GM12878 (cell line): ENCODE measurements around the gene MRPL54. TPM values are rescaled to one million over a fixed set of nuclear protein-coding genes. Genes with fewer than 3 reads are reported as not detected.

Experiments used
- ATAC-seq: fragments of 200-7000 bp; cut with Tn5 transposase; 3 replicates; pipeline ENCODE4 v1.9.1; 2020; ENCODE audit warnings: mild to moderate bottlenecking, moderate library complexity
- BruUV-seq: library from RNA; stranded (reverse); fragments of 400-500 nt; replicated peaks from 2 replicates; lab custom pipeline; 2021; lab: Mats Ljungman, UMichigan
- CTCF ChIA-PET: fragments of 300-600 bp; sonication (Branson Sonifier 250); formaldehyde crosslinking; extraction: SDS; loops from one replicate; lab custom pipeline; 2021; ENCODE audit warnings: inconsistent platforms; lab: Yijun Ruan, JAX
- POLR2A ChIA-PET: fragments of 350-600 bp; formaldehyde crosslinking; extraction: SDS; loops from one replicate; lab custom pipeline; 2021; ENCODE audit warnings: inconsistent platforms; lab: Charles Lee
- RAD21 ChIA-PET: fragments of 300-600 bp; sonication (Branson Sonifier 250); formaldehyde crosslinking; loops from one replicate; lab custom pipeline; 2023; ENCODE audit warnings: antibody characterized with exemption; ENCODE audit not compliant: unreplicated experiment; lab: Charles Lee
- SMC1A ChIA-PET: fragments of 300-600 bp; sonication (Branson Sonifier 250); formaldehyde crosslinking; loops from one replicate; lab custom pipeline; 2023; ENCODE audit not compliant: unreplicated experiment, uncharacterized antibody; lab: Charles Lee
- DNase-seq: peaks from one replicate; pipeline ENCODE4 v3.0.0-alpha.2; 2011; ENCODE audit warnings: low read depth, low spot score
- FAIRE-seq: peaks from 3 replicates; lab custom pipeline; 2011; peaks lifted over from hg19 to GRCh38; lab: Jason Lieb, UNC
- H2AFZ ChIP-seq: 2 replicates; pipeline ENCODE4 v1.6.0; 2011; ENCODE audit warnings: low read depth, low read length, control low read depth; ENCODE audit not compliant: control insufficient read depth
- H3K27ac ChIP-seq: 2 replicates; pipeline ENCODE4 v1.5.1; 2011; ENCODE audit warnings: control low read depth; ENCODE audit not compliant: control insufficient read depth, insufficient read depth
- H3K27me3 ChIP-seq, 2 experiments: replicated peaks in 1 of 2; 2 replicates each; pipeline versions ENCODE4 v1.6.0 to v1.6.1; 2011; ENCODE audit warnings: low read length in 1 of 2; ENCODE audit not compliant: control insufficient read depth in 2 of 2, insufficient read depth in 2 of 2
- H3K36me3 ChIP-seq, 2 experiments: 2 replicates each; pipeline ENCODE4 v1.5.1; 2011; ENCODE audit warnings: low read length in 1 of 2; ENCODE audit not compliant: control insufficient read depth in 2 of 2, insufficient read depth in 2 of 2
- H3K4me1 ChIP-seq: 2 replicates; pipeline ENCODE4 v1.6.1; 2011; ENCODE audit warnings: mild to moderate bottlenecking, low read length, moderate library complexity, mixed read lengths; ENCODE audit not compliant: control insufficient read depth, insufficient read depth
- H3K4me2 ChIP-seq: 2 replicates; pipeline ENCODE4 v1.6.0; 2011; ENCODE audit warnings: control low read depth; ENCODE audit not compliant: control insufficient read depth, insufficient read depth
- H3K4me3 ChIP-seq: fragments of 200-600 bp; sonication (generic); 2 replicates; pipeline ENCODE4 v1.5.1; 2016
- H3K79me2 ChIP-seq: 2 replicates; pipeline ENCODE4 v1.6.0; 2011; ENCODE audit warnings: low read length; ENCODE audit not compliant: control insufficient read depth, insufficient read depth
- H3K9ac ChIP-seq: 2 replicates; pipeline ENCODE4 v1.8.0; 2011; ENCODE audit warnings: low read length, control low read depth, mixed read lengths; ENCODE audit not compliant: control insufficient read depth, insufficient read depth
- H3K9me3 ChIP-seq: replicated peaks from 3 replicates; pipeline ENCODE4 v1.5.1; 2011; ENCODE audit warnings: mild to moderate bottlenecking, low read length; ENCODE audit not compliant: control insufficient read depth, insufficient read depth
- H4K20me1 ChIP-seq: 2 replicates; pipeline ENCODE4 v1.6.0; 2011; ENCODE audit not compliant: control insufficient read depth, insufficient read depth
- ATF7 ChIP-seq: fragments of 450-650 bp; IDR thresholded peaks from 2 replicates; pipeline ENCODE4 v1.6.1; 2016; ENCODE audit warnings: low read depth, mild to moderate bottlenecking
- BCLAF1 ChIP-seq: fragments of 450-650 bp; IDR thresholded peaks from 2 replicates; pipeline ENCODE4 v1.6.1; 2017; ENCODE audit warnings: antibody characterized with exemption, mild to moderate bottlenecking, moderate library complexity
- HDAC6 ChIP-seq: fragments of 200-600 bp; sonication (generic); IDR thresholded peaks from one replicate; pipeline ENCODE4 v1.8.0; 2017; ENCODE audit warnings: antibody characterized with exemption; ENCODE audit not compliant: unreplicated experiment
- MEF2A ChIP-seq: IDR thresholded peaks from 2 replicates; pipeline ENCODE4 v1.6.1; 2011; ENCODE audit warnings: low read depth, mild to moderate bottlenecking, low read length, moderate library complexity; ENCODE audit not compliant: insufficient read depth
- NFYA ChIP-seq: IDR thresholded peaks from 2 replicates; pipeline ENCODE4 v1.6.1; 2011; ENCODE audit warnings: low read depth, mild to moderate bottlenecking, low read length, improper control_type of control experiment, borderline replicate concordance
- NR2C1 ChIP-seq: fragments of 450-650 bp; IDR thresholded peaks from 2 replicates; pipeline ENCODE4 v1.6.1; 2017; ENCODE audit warnings: antibody characterized with exemption, mild to moderate bottlenecking, moderate library complexity
- POLR2AphosphoS5 ChIP-seq: IDR thresholded peaks from 2 replicates; pipeline ENCODE4 v1.6.1; 2011; ENCODE audit warnings: mild to moderate bottlenecking, low read length, inconsistent platforms
- RCOR1 ChIP-seq: conservative IDR thresholded peaks from 2 replicates; pipeline ENCODE4 v1.6.1; 2012; ENCODE audit warnings: low read depth, low read length, improper control_type of control experiment
- SKIL ChIP-seq: fragments of 450-650 bp; IDR thresholded peaks from 2 replicates; pipeline ENCODE4 v1.6.1; 2017; ENCODE audit warnings: mild to moderate bottlenecking, low read depth, inconsistent platforms; ENCODE audit not compliant: poor library complexity, severe bottlenecking
- SPI1 ChIP-seq: IDR thresholded peaks from 2 replicates; pipeline ENCODE4 v1.6.1; 2011; ENCODE audit warnings: low read depth, mild to moderate bottlenecking, low read length, moderate library complexity, borderline replicate concordance; ENCODE audit not compliant: insufficient read depth
- TARDBP ChIP-seq: IDR thresholded peaks from 2 replicates; pipeline ENCODE4 v1.6.1; 2016; ENCODE audit warnings: borderline replicate concordance
- TCF3 ChIP-seq: IDR thresholded peaks from 2 replicates; pipeline ENCODE4 v1.6.1; 2012; ENCODE audit warnings: low read depth, mild to moderate bottlenecking, low read length, borderline replicate concordance; ENCODE audit not compliant: insufficient read depth
- USF2 ChIP-seq: IDR thresholded peaks from 2 replicates; pipeline ENCODE4 v1.6.1; 2011; ENCODE audit warnings: low read depth, low read length, improper control_type of control experiment, borderline replicate concordance
- ZNF207 ChIP-seq: fragments of 450-650 bp; IDR thresholded peaks from 2 replicates; pipeline ENCODE4 v1.6.1; 2014; ENCODE audit warnings: antibody characterized with exemption, mild to moderate bottlenecking, borderline replicate concordance
- ZZZ3 ChIP-seq: IDR thresholded peaks from 2 replicates; pipeline ENCODE4 v1.6.1; 2011; ENCODE audit warnings: low read depth; ENCODE audit not compliant: control insufficient read depth, insufficient read length
- WGBS: methylation state at CpG from one replicate; pipeline ENCODE4 v1.1.6; 2016; ENCODE audit warnings: low lambda C conversion rate; ENCODE audit not compliant: insufficient replicate concordance, insufficient coverage; ENCODE audit errors: missing lambda C conversion rate; 5-methylcytosine and 5-hydroxymethylcytosine counted together
- in situ Hi-C: fragments of 300-500 bp; cut with MboI; formaldehyde crosslinking; loops from 9 replicates; pipeline ENCODE4 v1.14.3; 2018; ENCODE audit warnings: mixed read lengths
- intact Hi-C: fragments of 100-400 bp; cut with micrococcal nuclease; formaldehyde crosslinking; loops from one replicate; pipeline ENCODE4 v1.14.2; 2022; ENCODE audit not compliant: unreplicated experiment
- polyA plus RNA-seq, 11 experiments: library from polyadenylated mRNA; depleted of rRNA in 4 of 11; unstranded in 6 of 11; stranded (reverse) in 5 of 11; fragments of >200 nt; fragmentation: Nextera tagmentation in 4 of 11; fragmentation: Illumina TruSeq in 1 of 11; extraction: Ambion mirVana in 4 of 11; extraction: Trizol in 1 of 11; gene quantifications; 1 replicate in 1 of 11; 2 replicates in 10 of 11; pipeline versions ENCODE4 v1.2.1 to v1.2.3, GENCODE V29; 2011 to 2016; ENCODE audit warnings: inconsistent platforms in 2 of 11, missing spikeins in 2 of 11, low read depth in 1 of 11
- total RNA-seq, 4 experiments: library from RNA; depleted of rRNA in 3 of 4; stranded (reverse); fragments of >200 nt in 3 of 4; fragmentation: Illumina TruSeq in 1 of 4; extraction: Trizol in 1 of 4; gene quantifications; 2 replicates each; pipeline versions ENCODE4 v1.2.1 to v1.2.3, GENCODE V29; 2013 to 2021

The MRPL54 gene
- total and polyA plus RNA-seq, 10 of the 15 experiments (the other 5 are each of a cell fraction or from before 2014, with no cell fraction given), result 3.1 to 98.7 (median 75.2) TPM

- TF ChIP-seq USF2, result no peak
- no peak for TF ChIP-seq NR2C1
- no peak for TF ChIP-seq NFYA
- TF ChIP-seq SPI1, result no peak
- no peak for TF ChIP-seq HDAC6
Observed at GRCh38 chr19:3737487-3738205, 24.8 kb upstream of the MRPL54 start (continued).

- Histone ChIP-seq H3K4me1 (no peaks in the 10 kb centered on the region), H3K79me2 (no peaks in the 10 kb centered on the region), H3K9ac (no peak overlapping the region), H3K36me3 (no peaks in the 10 kb centered on the region), H2AFZ (no peak overlapping the region), H3K4me2 (no peak overlapping the region), H3K9me3 (no peaks in the 10 kb centered on the region), H3K4me3 (no peak overlapping the region), H3K27me3 (no peaks in the 10 kb centered on the region), H4K20me1 (no peaks in the 10 kb centered on the region), H3K27ac (no peak overlapping the region)
- FAIRE-seq (no peak), DNase-seq (no peak), ATAC-seq (no peak)
- ChIA-PET SMC1A (interaction anchor here (0.6 kb wide), 1 partner anchor 24 kb away, joined by 3 read pairs; the partner anchor contains the start of gene MRPL54), CTCF (interaction anchor here (0.6 kb wide), 1 partner anchor 17 kb away, joined by 3 read pairs; no protein-coding TSS in a partner anchor), POLR2A (no interaction called here), RAD21 (no interaction called here)
- 58% methylated on average over 32 of the region's 32 CpGs for WGBS
- intact Hi-C loops, result no loop called here
- no TSS peak for BruUV-seq
- in situ Hi-C loops, result no loop called here
- TF ChIP-seq POLR2AphosphoS5 (no peak), MEF2A (no peak), TARDBP (no peak), ATF7 (no peak), ZNF207 (no peak), TCF3 (no peak), ZZZ3 (no peak), RCOR1 (no peak), SKIL (no peak), BCLAF1 (no peak)
Observed at GRCh38 chr19:3738477-3739220, 23.8 kb upstream of the MRPL54 start.
